Activated gamma-delta T cell treated with anti-CD3 and anti-CD28 coated beads, Interleukin-2, amount 50 U/mL, for 16 hours (primary cell): Measurements from ENCODE around the gene SPTBN5.

Source experiments
- DNase-seq: peaks from one replicate; pipeline ENCODE4 v3.0.0-alpha.2; 2020; ENCODE audit warnings: low read depth

The SPTBN5 gene

DNA sequence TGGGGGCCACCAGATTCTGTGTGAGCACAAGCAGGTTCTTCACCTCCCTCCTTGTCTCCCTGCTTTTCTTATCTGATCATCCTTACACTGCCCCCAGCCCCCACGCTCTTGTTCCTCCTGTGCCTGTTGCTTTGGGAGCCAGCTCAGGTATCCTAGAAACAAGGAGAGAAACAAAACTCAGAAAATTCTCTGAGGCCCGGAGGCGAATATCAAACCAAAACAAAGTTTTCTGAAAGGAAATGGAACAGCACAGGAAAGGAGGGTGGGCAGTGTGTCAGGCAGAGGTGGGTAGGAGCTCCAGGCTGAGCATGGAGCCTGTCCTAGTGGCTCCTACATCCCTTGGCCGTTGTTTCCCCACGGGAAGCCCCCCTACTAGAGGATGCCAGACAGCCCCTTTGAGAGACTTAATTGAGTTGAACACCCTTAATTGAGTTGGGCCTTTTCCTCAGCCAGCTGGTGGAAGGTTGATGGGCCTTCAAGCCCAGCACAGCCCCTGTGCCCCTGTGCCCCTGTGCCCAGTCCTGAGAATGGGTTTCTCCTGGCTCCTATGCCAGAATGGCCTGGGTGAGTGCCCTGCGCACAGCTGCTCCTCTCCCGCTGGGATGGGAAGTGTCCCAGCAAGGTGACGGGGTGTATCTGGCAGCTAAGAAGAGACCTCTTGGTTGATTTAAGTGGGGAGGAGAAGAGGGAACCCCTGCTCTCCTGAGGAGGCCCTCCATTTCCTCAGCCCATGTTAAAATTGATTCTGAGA lies 88.8 kb downstream of the SPTBN5 start:
- no peak for DNase-seq

GRCh38 chr15:41804361-41804760 lies 89.5 kb downstream of the SPTBN5 start:
- DNase-seq, result no peak

DNA sequence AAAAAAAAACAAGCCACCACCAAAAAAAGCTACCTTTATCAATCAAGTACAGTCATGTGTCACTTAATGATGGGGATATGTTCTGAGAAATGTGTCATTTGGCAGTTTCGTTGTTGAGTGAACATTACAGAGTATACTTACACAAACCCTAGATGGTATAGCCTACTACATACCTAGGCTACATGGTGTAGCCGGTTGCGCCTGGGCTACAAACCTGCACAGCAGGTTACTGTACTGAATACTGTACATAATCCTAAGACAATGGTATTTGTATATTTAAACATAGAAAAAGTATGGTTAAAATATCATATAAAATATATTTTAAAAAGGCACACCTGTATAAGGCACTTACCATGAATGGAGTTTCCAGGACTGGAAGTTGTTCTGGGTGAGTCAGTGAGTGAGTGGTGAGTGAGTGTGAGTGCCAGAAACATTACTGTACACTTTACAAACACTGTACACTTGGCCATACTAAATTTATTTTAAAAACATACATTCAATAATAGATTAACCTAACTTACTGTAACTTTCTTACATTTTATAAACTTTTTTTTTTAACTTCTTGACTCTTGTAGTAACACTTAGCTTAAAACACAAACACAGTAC lies 91.9 kb downstream of the SPTBN5 start:
- DNase-seq, result no peak

- no peak for DNase-seq
Observed at GRCh38 chr15:41801185-41801584, 92.7 kb downstream of the SPTBN5 start.

DNA sequence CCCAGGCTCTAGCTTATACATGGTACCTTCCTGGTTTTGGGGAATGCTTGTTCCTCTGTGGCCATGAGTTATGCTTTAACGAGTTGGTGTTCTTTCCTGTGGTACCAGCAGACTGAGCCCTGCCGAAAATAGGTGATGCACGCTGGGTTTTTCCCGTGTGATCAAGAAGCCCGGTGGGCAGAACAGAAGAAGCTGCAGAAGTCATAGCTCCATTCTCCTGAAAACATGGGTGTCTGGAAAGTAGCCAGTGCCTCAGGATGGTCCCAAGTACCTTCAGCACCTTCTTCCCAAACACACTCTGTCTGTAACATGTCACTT lies 94.4 kb downstream of the SPTBN5 start:
- DNase-seq, result no peak

DNA sequence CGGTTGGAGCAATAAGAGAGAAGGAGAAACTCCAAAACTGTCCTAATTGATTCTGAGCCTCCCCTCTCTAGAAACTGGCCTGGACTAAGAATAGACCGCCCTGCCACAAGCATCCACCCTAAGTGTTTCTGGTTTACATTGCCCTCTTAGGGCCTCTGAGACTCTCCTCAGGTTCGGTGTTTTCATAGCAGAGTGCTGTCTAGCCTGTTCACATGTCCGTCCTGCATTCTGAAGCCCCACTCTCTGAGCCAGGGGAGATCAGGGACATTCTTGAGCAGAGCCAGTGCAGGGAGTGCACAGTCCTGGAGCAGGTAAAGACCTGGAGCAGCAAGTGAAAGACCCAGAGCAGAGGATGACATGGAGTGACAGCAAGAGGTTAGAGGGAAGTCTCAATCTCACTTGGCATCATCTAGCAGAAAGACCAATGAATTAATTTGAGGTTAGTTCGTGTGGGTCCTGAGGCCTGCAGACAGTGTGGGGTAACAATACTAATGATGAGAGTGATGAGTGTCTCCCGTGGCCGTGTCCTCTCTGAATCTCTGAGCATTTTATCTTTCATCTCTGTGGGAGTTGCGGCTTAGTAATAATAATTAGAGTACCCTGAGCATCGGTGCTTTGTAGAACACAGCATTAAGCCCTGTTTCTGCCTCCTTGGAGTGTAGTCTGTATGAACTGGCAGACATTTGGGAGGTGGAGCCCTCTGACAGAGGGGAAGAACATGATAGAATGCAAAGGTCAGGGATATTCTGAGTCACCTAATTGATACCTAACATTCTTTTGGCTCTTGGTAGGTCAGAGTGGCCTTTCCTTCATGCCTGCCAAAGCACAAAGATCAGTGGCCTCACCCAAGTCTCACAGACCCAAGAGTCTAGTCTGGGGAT lies 95.0 kb downstream of the SPTBN5 start:
- DNase-seq, result no peak
